Kidney (tissue), 14 donors: ENCODE results near the gene GPR183. TPM values are rescaled to one million over a fixed set of nuclear protein-coding genes. Genes with fewer than 3 reads are reported as not detected.

Experiments used
- DNase-seq, 5 donors: peaks; one replicate each; pipeline ENCODE4 v3.0.0-alpha.2; 2013 to 2020
- FAIRE-seq: peaks from 2 replicates; lab custom pipeline; 2012; peaks lifted over from hg19 to GRCh38; lab: Jason Lieb, UNC
- H3K27ac ChIP-seq, 2 donors: one replicate each; pipeline ENCODE4 v1.7.0; 2013; ENCODE audit warnings: low read depth in 2 of 2, low read length in 2 of 2, inconsistent platforms in 1 of 2
- H3K27me3 ChIP-seq: one replicate; pipeline ENCODE4 v1.7.1; 2013; ENCODE audit warnings: low read length, inconsistent platforms; ENCODE audit not compliant: control insufficient read depth, insufficient read depth
- H3K36me3 ChIP-seq, 3 donors: one replicate each; pipeline versions ENCODE4 v1.7.0 to v1.7.1; 2013; ENCODE audit warnings: low read length in 3 of 3, control low read depth in 1 of 3, inconsistent platforms in 1 of 3; ENCODE audit not compliant: insufficient read depth in 3 of 3, control insufficient read depth in 2 of 3
- H3K4me1 ChIP-seq, 3 donors: one replicate each; pipeline versions ENCODE4 v1.7.0 to v1.7.1; 2013; ENCODE audit warnings: low read length in 3 of 3, inconsistent platforms in 1 of 3, low read depth in 1 of 3; ENCODE audit not compliant: control insufficient read depth in 2 of 3, insufficient read depth in 2 of 3
- H3K4me3 ChIP-seq, 3 donors: one replicate each; pipeline versions ENCODE4 v1.7.0 to v1.8.1; 2013; ENCODE audit warnings: low read length in 3 of 3, control low read depth in 1 of 3, inconsistent platforms in 1 of 3
- H3K9ac ChIP-seq, 3 donors: one replicate each; pipeline versions ENCODE4 v1.7.0 to v1.7.1; 2013; ENCODE audit warnings: low read length in 3 of 3, control low read depth in 1 of 3, inconsistent platforms in 1 of 3
- H3K9me3 ChIP-seq, 3 donors: one replicate each; pipeline versions ENCODE4 v1.7.0 to v1.7.1; 2013; ENCODE audit warnings: low read length in 3 of 3, control low read depth in 1 of 3, inconsistent platforms in 1 of 3; ENCODE audit not compliant: control insufficient read depth in 2 of 3, insufficient read depth in 1 of 3
- CTCF ChIP-seq: IDR thresholded peaks from 3 replicates; pipeline ENCODE4 v1.5.1; 2012; ENCODE audit warnings: mild to moderate bottlenecking, moderate library complexity, borderline replicate concordance; ENCODE audit not compliant: insufficient read depth; ENCODE audit errors: extremely low read depth
- intact Hi-C: fragments of 100-400 bp; cut with DNase I; formaldehyde crosslinking; loops from one replicate; pipeline ENCODE4 v1.11.1; 2022
- polyA plus RNA-seq: library from polyadenylated mRNA; stranded (reverse); fragments of 350-450 nt; fragmentation: Illumina TruSeq; extraction: RNeasy Lipid Tissue Mini Kit (QIAGEN cat#74804); gene quantifications from one replicate; pipeline ENCODE4 v1.2.3, GENCODE V29; 2014; ENCODE audit warnings: low read depth, low replicate concordance; ENCODE audit not compliant: insufficient read depth
- total RNA-seq: library from RNA; stranded (reverse); fragmentation: NEBNext Ultra II Directional; extraction: Animal tissue kit (Norgen Biotek cat#: 25700); gene quantifications from one replicate; pipeline ENCODE4 v1.2.1, GENCODE V29; 2021
- donor health status: control.
- donor health status: control.
- donor health status: control.
- donor health status: control.
- donor health status: control.
- donor health status: DM: yes; HTN: yes; CAD: no.
- donor health status: Normal renal cell carcinoma (clear cell type).

Gene GPR183
- total and polyA plus RNA-seq, 2 donors from 2014 or later = 1.7 to 11.8 TPM

GRCh38 chr13:99329477-99329876 lies 22.3 kb upstream of the GPR183 start:
- DNase-seq (no peak), FAIRE-seq (no peak)
- no peak overlapping the region for H3K4me3 ChIP-seq
- H3K27me3 ChIP-seq = no peaks in the 10 kb centered on the region
- no peaks in the 10 kb centered on the region for H3K9me3 ChIP-seq
- TF ChIP-seq CTCF = no peak
- H3K4me1 ChIP-seq = no peaks in the 10 kb centered on the region
- no peak overlapping the region for H3K9ac ChIP-seq
- intact Hi-C loops = no loop called here
- peaks cover 0 to 4% (median 3%) of the 10 kb centered on the region in 3 donors for H3K36me3 ChIP-seq
- no peak overlapping the region for H3K27ac ChIP-seq

- intact Hi-C loops = no loop called here
- no peak for FAIRE-seq
- H3K9me3 ChIP-seq = no peaks in the 10 kb centered on the region
- no peak overlapping the region for H3K27ac ChIP-seq
- no peak for DNase-seq
- H3K4me1 ChIP-seq = no peaks in the 10 kb centered on the region
- H3K4me3 ChIP-seq = no peak overlapping the region
- no peak for TF ChIP-seq CTCF
- peaks cover 0 to 4% (median 3%) of the 10 kb centered on the region in 3 donors for H3K36me3 ChIP-seq
- H3K9ac ChIP-seq = no peak overlapping the region
- no peaks in the 10 kb centered on the region for H3K27me3 ChIP-seq
Observed at GRCh38 chr13:99327761-99328160, 20.6 kb upstream of the GPR183 start.

- TF ChIP-seq CTCF = no peak
Observed at GRCh38 chr13:99327126-99327525, 19.9 kb upstream of the GPR183 start.

GRCh38 chr13:99326012-99326411 lies 18.8 kb upstream of the GPR183 start:
- H3K36me3 ChIP-seq = peaks cover 0 to 4% (median 3%) of the 10 kb centered on the region in 3 donors
- no peaks in the 10 kb centered on the region for H3K27me3 ChIP-seq
- no peaks in the 10 kb centered on the region for H3K9me3 ChIP-seq
- TF ChIP-seq CTCF = no peak
- intact Hi-C loops = no loop called here
- no peaks in the 10 kb centered on the region for H3K4me1 ChIP-seq
- no peak for FAIRE-seq
- H3K9ac ChIP-seq = no peak overlapping the region
- H3K4me3 ChIP-seq = no peak overlapping the region
- DNase-seq = no peak
- H3K27ac ChIP-seq = no peak overlapping the region

More at GRCh38 chr13:99327126-99327525, 19.9 kb upstream of the GPR183 start:
- H3K4me3 ChIP-seq = no peak overlapping the region
- no peak overlapping the region for H3K9ac ChIP-seq
- DNase-seq (no peak), FAIRE-seq (no peak)
- intact Hi-C loops = no loop called here
- H3K27me3 ChIP-seq = no peaks in the 10 kb centered on the region
- peaks cover 0 to 4% (median 3%) of the 10 kb centered on the region in 3 donors for H3K36me3 ChIP-seq
- no peak overlapping the region for H3K27ac ChIP-seq
- no peaks in the 10 kb centered on the region for H3K4me1 ChIP-seq
- no peaks in the 10 kb centered on the region for H3K9me3 ChIP-seq
